ENCODE results near the gene PRKRIP1.

DNA sequence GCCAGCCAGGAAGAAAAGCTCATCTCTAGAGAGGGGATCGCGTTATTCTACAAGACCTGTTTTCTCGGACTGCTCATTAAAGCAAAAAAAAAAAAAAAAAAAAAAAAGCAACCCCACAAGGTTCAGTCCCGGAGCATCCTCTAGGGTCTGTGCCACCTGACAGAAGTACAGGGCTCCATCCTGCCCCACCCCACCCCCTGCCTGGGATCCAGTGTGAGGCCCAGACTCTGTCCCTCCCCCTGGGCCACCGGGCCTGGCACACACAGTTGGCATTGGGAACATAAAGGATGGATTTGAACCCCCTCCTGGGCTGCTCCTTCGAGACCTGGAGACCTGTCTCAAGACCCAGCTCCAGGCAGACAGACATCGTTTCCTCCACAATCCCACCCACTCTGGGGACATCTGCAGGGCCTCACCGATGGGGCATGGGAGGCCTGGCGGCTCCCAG is 37.9 kb downstream of the PRKRIP1 start:
- TF ChIP-seq, protein P1, sequence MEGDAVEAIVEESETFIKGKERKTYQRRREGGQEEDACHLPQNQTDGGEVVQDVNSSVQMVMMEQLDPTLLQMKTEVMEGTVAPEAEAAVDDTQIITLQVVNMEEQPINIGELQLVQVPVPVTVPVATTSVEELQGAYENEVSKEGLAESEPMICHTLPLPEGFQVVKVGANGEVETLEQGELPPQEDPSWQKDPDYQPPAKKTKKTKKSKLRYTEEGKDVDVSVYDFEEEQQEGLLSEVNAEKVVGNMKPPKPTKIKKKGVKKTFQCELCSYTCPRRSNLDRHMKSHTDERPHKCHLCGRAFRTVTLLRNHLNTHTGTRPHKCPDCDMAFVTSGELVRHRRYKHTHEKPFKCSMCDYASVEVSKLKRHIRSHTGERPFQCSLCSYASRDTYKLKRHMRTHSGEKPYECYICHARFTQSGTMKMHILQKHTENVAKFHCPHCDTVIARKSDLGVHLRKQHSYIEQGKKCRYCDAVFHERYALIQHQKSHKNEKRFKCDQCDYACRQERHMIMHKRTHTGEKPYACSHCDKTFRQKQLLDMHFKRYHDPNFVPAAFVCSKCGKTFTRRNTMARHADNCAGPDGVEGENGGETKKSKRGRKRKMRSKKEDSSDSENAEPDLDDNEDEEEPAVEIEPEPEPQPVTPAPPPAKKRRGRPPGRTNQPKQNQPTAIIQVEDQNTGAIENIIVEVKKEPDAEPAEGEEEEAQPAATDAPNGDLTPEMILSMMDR (IDR thresholded peaks at IDR 0.05; ENCODE audit: low read depth, low read length) = no peak
- no peak for TF ChIP-seq EZH2phosphoT487 (IDR thresholded peaks at IDR 0.05; ENCODE audit: low read depth)
